HepG2 (cell line): ENCODE data around the gene PAXIP1. TPM values are rescaled to one million over a fixed set of nuclear protein-coding genes. Genes with fewer than 3 reads are reported as not detected.

Experiments
- ASH2L ChIP-seq: fragments of 300-600, 200-600 bp; sonication (generic); IDR thresholded peaks from 2 replicates; pipeline ENCODE4 v1.7.0; 2017; ENCODE audit warnings: low read depth, mild to moderate bottlenecking, moderate library complexity, mixed read lengths, low read length; ENCODE audit not compliant: insufficient read length
- ATF5 ChIP-seq: sonication (generic); formaldehyde crosslinking; IDR thresholded peaks from 2 replicates; pipeline ENCODE4 v1.4.0; 2020; ENCODE audit warnings: mild to moderate bottlenecking, low read depth, missing genetic modification reagents
- ELF1 ChIP-seq: sonication (generic); formaldehyde crosslinking; IDR thresholded peaks from 2 replicates; pipeline ENCODE4 v1.4.0; 2020; ENCODE audit warnings: missing genetic modification reagents
- GLMP ChIP-seq: sonication (generic); formaldehyde crosslinking; IDR thresholded peaks from 2 replicates; pipeline ENCODE4 v1.9.0; 2021; ENCODE audit warnings: missing genetic modification reagents, mild to moderate bottlenecking, borderline replicate concordance
- MED13 ChIP-seq: sonication (generic); formaldehyde crosslinking; IDR thresholded peaks from 2 replicates; pipeline ENCODE4 v1.5.0; 2020; ENCODE audit warnings: missing genetic modification reagents
- MIER2 ChIP-seq: IDR thresholded peaks from 2 replicates; pipeline ENCODE4 v1.6.1; 2016; ENCODE audit warnings: missing biosample characterization, missing genetic modification reagents
- NFIB ChIP-seq: sonication (generic); formaldehyde crosslinking; IDR thresholded peaks from 2 replicates; pipeline ENCODE4 v1.9.0; 2021; ENCODE audit warnings: missing genetic modification reagents, mild to moderate bottlenecking, borderline replicate concordance
- NRL ChIP-seq: sonication (generic); formaldehyde crosslinking; IDR thresholded peaks from 2 replicates; pipeline ENCODE4 v1.5.0; 2020; ENCODE audit warnings: missing genetic modification reagents, mild to moderate bottlenecking, moderate library complexity, borderline replicate concordance
- TEF ChIP-seq: sonication (generic); formaldehyde crosslinking; IDR thresholded peaks from 2 replicates; pipeline ENCODE4 v1.5.0; 2020; ENCODE audit warnings: missing genetic modification reagents
- TIGD3 ChIP-seq: sonication (generic); formaldehyde crosslinking; IDR thresholded peaks from 2 replicates; pipeline ENCODE4 v1.5.1; 2020; ENCODE audit warnings: mild to moderate bottlenecking, missing genetic modification reagents, borderline replicate concordance
- TRIM24 ChIP-seq: sonication (generic); formaldehyde crosslinking; IDR thresholded peaks from 2 replicates; pipeline ENCODE4 v1.8.0; 2022; ENCODE audit warnings: mild to moderate bottlenecking, missing genetic modification reagents
- U2AF1 ChIP-seq: fragments of 200-400 bp; formaldehyde crosslinking; optimal IDR thresholded peaks from 2 replicates; pipeline ENCODE3; 2017; ENCODE audit warnings: mild to moderate bottlenecking, low read depth, low read length
- ZBTB7A ChIP-seq: sonication (generic); formaldehyde crosslinking; IDR thresholded peaks from 2 replicates; pipeline ENCODE4 v1.8.0; 2022; ENCODE audit warnings: mild to moderate bottlenecking, missing genetic modification reagents
- ZNF225 ChIP-seq: sonication (generic); formaldehyde crosslinking; IDR thresholded peaks from 2 replicates; pipeline ENCODE4 v1.4.0; 2020; ENCODE audit warnings: mild to moderate bottlenecking, missing genetic modification reagents
- ZNF563 ChIP-seq: sonication (generic); formaldehyde crosslinking; IDR thresholded peaks from 2 replicates; pipeline ENCODE4 v1.8.0; 2022; ENCODE audit warnings: mild to moderate bottlenecking, moderate library complexity, missing genetic modification reagents
- ZNF614 ChIP-seq: IDR thresholded peaks from 2 replicates; pipeline ENCODE4 v1.6.1; 2018; ENCODE audit warnings: missing biosample characterization, missing genetic modification reagents, inconsistent platforms, borderline replicate concordance
- ZNF747 ChIP-seq: sonication (generic); formaldehyde crosslinking; IDR thresholded peaks from 2 replicates; pipeline ENCODE4 v1.8.1; 2023; ENCODE audit warnings: missing genetic modification reagents, mild to moderate bottlenecking, borderline replicate concordance
- ZNF768 ChIP-seq: sonication (generic); formaldehyde crosslinking; IDR thresholded peaks from 2 replicates; pipeline ENCODE4 v1.4.0; 2020; ENCODE audit warnings: missing genetic modification reagents
- ZNF777 ChIP-seq: sonication (generic); formaldehyde crosslinking; IDR thresholded peaks from 2 replicates; pipeline ENCODE4 v1.4.0; 2020; ENCODE audit warnings: missing genetic modification reagents
- ZNF790 ChIP-seq: sonication (generic); formaldehyde crosslinking; IDR thresholded peaks from 2 replicates; pipeline ENCODE4 v1.8.0; 2022; ENCODE audit warnings: missing genetic modification reagents, mild to moderate bottlenecking, borderline replicate concordance
- polyA plus RNA-seq, 8 experiments: library from polyadenylated mRNA; depleted of rRNA in 3 of 8; stranded (reverse) in 7 of 8; unstranded in 1 of 8; fragments of >200 nt; fragmentation: Illumina TruSeq in 4 of 8; extraction: Trizol in 4 of 8; gene quantifications; 2 replicates each; pipeline versions ENCODE4 v1.2.1 to v1.2.3, GENCODE V29; 2011 to 2016; ENCODE audit warnings: low read depth in 4 of 8, missing spikeins in 1 of 8, mixed read lengths in 1 of 8; ENCODE audit not compliant: insufficient read depth in 1 of 8
- total RNA-seq, 5 experiments: library from RNA; depleted of rRNA; stranded (reverse); fragments of >200 nt; fragmentation: Illumina TruSeq; extraction: Trizol; gene quantifications; 2 replicates each; pipeline ENCODE4 v1.2.3, GENCODE V29; 2016; ENCODE audit warnings: low read depth in 1 of 5
- TF ChIP-seq, protein P1 (sequence below): IDR thresholded peaks from 2 replicates; pipeline ENCODE4 v1.6.1; 2016
- TF ChIP-seq, protein P2 (sequence below): sonication (generic); formaldehyde crosslinking; IDR thresholded peaks from 2 replicates; pipeline ENCODE4 v1.4.0; 2020; ENCODE audit warnings: missing genetic modification reagents, borderline replicate concordance

Gene PAXIP1
- total and polyA plus RNA-seq, 2 of the 13 experiments (the other 11 are each of a cell fraction or from before 2014, with no cell fraction given): 11.6 to 16.2 TPM

- TF ChIP-seq GLMP (no peak), U2AF1 (peak; percentile 77), ZNF225 (peak; percentile 95), ZNF614 (peak; percentile 34; the same call in 1 of the 2 replicates), ATF5 (CRISPR knock-in tag) (no peak), TIGD3 (CRISPR knock-in tag) (no peak), ZNF563 (CRISPR knock-in tag) (peak; percentile 52; the same call in 1 of the 2 replicates), ZBTB7A (CRISPR knock-in tag) (peak; percentile 66; the same call in 1 of the 2 replicates), TRIM24 (CRISPR knock-in tag) (no peak), ZNF777 (CRISPR knock-in tag) (0 out of 2 replicates have a peak, but pooled peaks have one; percentile 48), ASH2L (peak; percentile 83), MIER2 (no peak), NRL (CRISPR knock-in tag) (no peak), ZNF747 (CRISPR knock-in tag) (peak; percentile 87), ZNF768 (CRISPR knock-in tag) (peak; percentile 62; the same call in 1 of the 2 replicates), ELF1 (CRISPR knock-in tag) (no peak; the same call in 1 of the 2 replicates), TEF (no peak), MED13 (CRISPR knock-in tag) (no peak), NFIB (CRISPR knock-in tag) (no peak), ZNF790 (CRISPR knock-in tag) (no peak)
- TF ChIP-seq, protein P1, sequence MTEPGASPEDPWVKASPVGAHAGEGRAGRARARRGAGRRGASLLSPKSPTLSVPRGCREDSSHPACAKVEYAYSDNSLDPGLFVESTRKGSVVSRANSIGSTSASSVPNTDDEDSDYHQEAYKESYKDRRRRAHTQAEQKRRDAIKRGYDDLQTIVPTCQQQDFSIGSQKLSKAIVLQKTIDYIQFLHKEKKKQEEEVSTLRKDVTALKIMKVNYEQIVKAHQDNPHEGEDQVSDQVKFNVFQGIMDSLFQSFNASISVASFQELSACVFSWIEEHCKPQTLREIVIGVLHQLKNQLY: no peak; the same call in 1 of the 2 replicates
- TF ChIP-seq, protein P2, sequence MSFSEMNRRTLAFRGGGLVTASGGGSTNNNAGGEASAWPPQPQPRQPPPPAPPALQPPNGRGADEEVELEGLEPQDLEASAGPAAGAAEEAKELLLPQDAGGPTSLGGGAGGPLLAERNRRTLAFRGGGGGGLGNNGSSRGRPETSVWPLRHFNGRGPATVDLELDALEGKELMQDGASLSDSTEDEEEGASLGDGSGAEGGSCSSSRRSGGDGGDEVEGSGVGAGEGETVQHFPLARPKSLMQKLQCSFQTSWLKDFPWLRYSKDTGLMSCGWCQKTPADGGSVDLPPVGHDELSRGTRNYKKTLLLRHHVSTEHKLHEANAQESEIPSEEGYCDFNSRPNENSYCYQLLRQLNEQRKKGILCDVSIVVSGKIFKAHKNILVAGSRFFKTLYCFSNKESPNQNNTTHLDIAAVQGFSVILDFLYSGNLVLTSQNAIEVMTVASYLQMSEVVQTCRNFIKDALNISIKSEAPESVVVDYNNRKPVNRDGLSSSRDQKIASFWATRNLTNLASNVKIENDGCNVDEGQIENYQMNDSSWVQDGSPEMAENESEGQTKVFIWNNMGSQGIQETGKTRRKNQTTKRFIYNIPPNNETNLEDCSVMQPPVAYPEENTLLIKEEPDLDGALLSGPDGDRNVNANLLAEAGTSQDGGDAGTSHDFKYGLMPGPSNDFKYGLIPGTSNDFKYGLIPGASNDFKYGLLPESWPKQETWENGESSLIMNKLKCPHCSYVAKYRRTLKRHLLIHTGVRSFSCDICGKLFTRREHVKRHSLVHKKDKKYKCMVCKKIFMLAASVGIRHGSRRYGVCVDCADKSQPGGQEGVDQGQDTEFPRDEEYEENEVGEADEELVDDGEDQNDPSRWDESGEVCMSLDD: no peak
These were observed 671 bp upstream of the PAXIP1 start (continued) for GRCh38 chr7:155003376-155004214.
